Body of pancreas (tissue), 4 donors: ENCODE data around the gene NUP42. TPM values are rescaled to one million over a fixed set of nuclear protein-coding genes. Genes with fewer than 3 reads are reported as not detected.

Source experiments
- ATAC-seq: fragments of 150-250 bp; one replicate; pipeline ENCODE4 v1.9.1; 2016
- DNase-seq, 4 donors: peaks; one replicate each; pipeline ENCODE4 v3.0.0-alpha.2; 2019
- H3K27ac ChIP-seq, 4 donors: fragments of 200-600 bp; sonication (generic); 1 replicate in 3 of 4; 2 replicates in 1 of 4; pipeline versions ENCODE4 v1.5.1 to v1.6.1; 2016 to 2019; ENCODE audit warnings: mild to moderate bottlenecking in 1 of 4, mixed read lengths in 1 of 4, moderate library complexity in 1 of 4
- H3K27me3 ChIP-seq, 2 donors: fragments of 200-600 bp; sonication (generic); one replicate each; pipeline ENCODE4 v1.6.0; 2016; ENCODE audit warnings: mild to moderate bottlenecking in 1 of 2
- H3K36me3 ChIP-seq, 2 donors: fragments of 200-600 bp; sonication (generic); replicated peaks in 1 of 2; 2 replicates each; pipeline ENCODE4 v1.5.1; 2016; ENCODE audit warnings: low read depth in 2 of 2; ENCODE audit not compliant: insufficient read depth in 1 of 2
- H3K4me1 ChIP-seq: fragments of 200-600 bp; sonication (generic); one replicate; pipeline ENCODE4 v1.6.0; 2016
- H3K4me3 ChIP-seq, 2 donors: fragments of 200-600 bp; sonication (generic); 1 replicate in 1 of 2; 2 replicates in 1 of 2; pipeline ENCODE4 v1.5.1; 2016 to 2019
- H3K9me3 ChIP-seq, 3 donors: fragments of 200-600 bp; sonication (generic); 1 replicate in 2 of 3; 2 replicates in 1 of 3; pipeline ENCODE4 v1.5.1; 2016
- POLR2A ChIP-seq, 3 donors: fragments of 450-650 bp; IDR thresholded peaks; one replicate each; pipeline ENCODE4 v1.6.1; 2016; ENCODE audit warnings: antibody characterized with exemption in 3 of 3, mild to moderate bottlenecking in 2 of 3
- WGBS, 2 donors: methylation state at CpG; one replicate each; pipeline ENCODE4 v1.1.5; 2017; 5-methylcytosine and 5-hydroxymethylcytosine counted together
- intact Hi-C: fragments of 100-400 bp; cut with DNase I; formaldehyde crosslinking; loops from one replicate; pipeline ENCODE4 v1.15.1; 2023
- total RNA-seq, 2 donors: library from RNA; depleted of rRNA; stranded (reverse); fragments of >200 nt; gene quantifications; one replicate each; pipeline ENCODE4 v1.1.0, GENCODE V29; 2016
- TF ChIP-seq, protein P1 (sequence below), 7 experiments: fragments of 450-650 bp in 4 of 7; fragments of 200-600 bp in 3 of 7; sonication (generic) in 3 of 7; IDR thresholded peaks; one replicate each; pipeline ENCODE4 v1.5.1; 2016 to 2019; ENCODE audit warnings: antibody characterized with exemption in 7 of 7

The NUP42 gene
- total RNA-seq, 2 donors from 2014 or later, result 9.6 to 31.9 TPM

DNA sequence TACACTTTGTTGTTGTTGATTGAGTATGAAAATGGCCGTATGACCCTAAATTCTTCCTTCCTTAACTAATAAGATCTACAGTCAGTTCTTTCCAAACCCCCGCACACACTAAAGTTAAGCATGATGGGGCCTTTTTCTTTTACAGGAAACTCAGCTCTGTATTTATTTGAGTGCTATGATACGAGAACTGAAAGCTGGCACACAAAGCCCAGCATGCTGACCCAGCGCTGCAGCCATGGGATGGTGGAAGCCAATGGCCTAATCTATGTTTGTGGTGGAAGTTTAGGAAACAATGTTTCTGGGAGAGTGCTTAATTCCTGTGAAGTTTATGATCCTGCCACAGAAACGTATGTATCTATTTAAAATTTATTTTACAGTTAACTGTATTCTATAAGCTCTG lies 14.2 kb upstream of the NUP42 start:
- intact Hi-C loops, result no loop called here
- H3K27me3 ChIP-seq, result no peaks in the 10 kb centered on the region
- no peaks in the 10 kb centered on the region for H3K4me1 ChIP-seq
- no peaks in the 10 kb centered on the region for H3K36me3 ChIP-seq
- no peak overlapping the region for H3K27ac ChIP-seq
- WGBS, 2 donors, result 86 to 89% methylated on average over 5 of the region's 5 CpGs
- no peak for TF ChIP-seq POLR2A (IDR thresholded peaks at IDR 0.05)
- TF ChIP-seq, protein P1, sequence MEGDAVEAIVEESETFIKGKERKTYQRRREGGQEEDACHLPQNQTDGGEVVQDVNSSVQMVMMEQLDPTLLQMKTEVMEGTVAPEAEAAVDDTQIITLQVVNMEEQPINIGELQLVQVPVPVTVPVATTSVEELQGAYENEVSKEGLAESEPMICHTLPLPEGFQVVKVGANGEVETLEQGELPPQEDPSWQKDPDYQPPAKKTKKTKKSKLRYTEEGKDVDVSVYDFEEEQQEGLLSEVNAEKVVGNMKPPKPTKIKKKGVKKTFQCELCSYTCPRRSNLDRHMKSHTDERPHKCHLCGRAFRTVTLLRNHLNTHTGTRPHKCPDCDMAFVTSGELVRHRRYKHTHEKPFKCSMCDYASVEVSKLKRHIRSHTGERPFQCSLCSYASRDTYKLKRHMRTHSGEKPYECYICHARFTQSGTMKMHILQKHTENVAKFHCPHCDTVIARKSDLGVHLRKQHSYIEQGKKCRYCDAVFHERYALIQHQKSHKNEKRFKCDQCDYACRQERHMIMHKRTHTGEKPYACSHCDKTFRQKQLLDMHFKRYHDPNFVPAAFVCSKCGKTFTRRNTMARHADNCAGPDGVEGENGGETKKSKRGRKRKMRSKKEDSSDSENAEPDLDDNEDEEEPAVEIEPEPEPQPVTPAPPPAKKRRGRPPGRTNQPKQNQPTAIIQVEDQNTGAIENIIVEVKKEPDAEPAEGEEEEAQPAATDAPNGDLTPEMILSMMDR (IDR thresholded peaks at IDR 0.05), result no peak
- no peaks in the 10 kb centered on the region for H3K9me3 ChIP-seq
- DNase-seq, result no peak
- no peak for ATAC-seq
- H3K4me3 ChIP-seq, result no peak overlapping the region

DNA sequence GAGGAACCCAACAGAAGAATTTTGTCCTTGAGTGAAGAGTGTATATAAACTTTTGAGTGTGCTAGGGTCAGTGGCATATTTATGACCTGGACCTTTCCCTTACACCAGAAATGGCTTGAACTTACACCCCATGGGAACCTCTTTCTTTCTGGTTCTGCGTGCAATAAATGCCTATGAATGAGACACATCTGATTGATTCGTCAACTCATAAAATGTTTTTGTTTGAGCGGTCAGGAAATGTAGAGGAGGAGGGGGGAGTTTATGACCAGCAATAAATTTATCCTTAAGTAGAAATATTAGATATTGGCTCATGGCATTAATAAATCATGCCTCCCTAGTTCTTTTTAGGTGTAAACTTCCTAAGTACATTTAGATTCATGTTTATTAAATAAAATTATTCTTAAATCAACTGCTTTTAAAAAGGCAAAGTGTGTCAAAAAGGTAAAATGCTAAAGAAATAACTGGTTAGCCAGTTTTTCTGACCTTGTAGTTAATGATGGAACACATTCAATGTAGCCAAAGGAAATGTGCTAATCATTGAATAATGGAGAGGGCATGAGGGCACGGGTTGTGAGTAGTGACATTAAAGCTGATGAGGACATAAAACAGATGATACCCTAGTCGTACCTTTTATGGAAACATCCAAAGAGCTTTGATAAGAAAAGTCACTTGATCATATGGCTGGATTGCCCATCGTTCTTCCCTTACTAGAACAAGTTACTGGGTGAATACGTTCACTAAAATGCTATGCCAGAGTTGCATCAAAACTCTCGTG lies 13.6 kb upstream of the NUP42 start:
- ATAC-seq, result no peak
- no peaks in the 10 kb centered on the region for H3K36me3 ChIP-seq
- 89 to 90% methylated on average over 8 of the region's 8 CpGs for WGBS, 2 donors

DNA sequence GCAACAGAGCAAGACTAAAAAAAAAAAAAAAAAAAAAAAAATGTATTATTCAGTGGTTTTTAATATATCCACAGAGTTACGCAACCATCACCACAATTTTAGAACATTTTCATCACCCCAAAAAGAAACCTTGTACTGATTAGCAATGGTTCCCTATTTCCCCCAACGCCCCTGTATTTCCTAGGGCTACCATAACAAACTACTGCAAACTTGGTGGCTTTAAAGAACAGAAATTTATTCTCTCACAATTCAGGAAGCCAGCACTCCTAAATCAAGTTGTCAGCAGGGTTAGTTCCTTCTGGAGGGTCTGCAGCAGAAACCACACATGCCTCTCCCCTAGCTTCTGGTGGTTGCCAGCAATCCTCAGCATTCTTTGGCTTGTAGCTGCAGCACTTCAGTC lies 5.9 kb upstream of the NUP42 start:
- TF ChIP-seq, protein P1 (IDR thresholded peaks at IDR 0.05), result no peak
- no peak for TF ChIP-seq POLR2A (IDR thresholded peaks at IDR 0.05)
- no peak overlapping the region for H3K4me3 ChIP-seq
- intact Hi-C loops, result loop anchor here (5.0 kb wide), 1 partner anchor 74 kb away; no protein-coding TSS in a partner anchor
- 74 to 98% methylated on average over 2 of the region's 2 CpGs for WGBS, 2 donors
- H3K36me3 ChIP-seq, result no peaks in the 10 kb centered on the region
- H3K27me3 ChIP-seq, result no peaks in the 10 kb centered on the region
- H3K9me3 ChIP-seq, result no peaks in the 10 kb centered on the region
- DNase-seq (peak in 1 of 4 donors; percentile 4), ATAC-seq (no peak)
- no peaks in the 10 kb centered on the region for H3K4me1 ChIP-seq
- H3K27ac ChIP-seq, result no peak overlapping the region

More for the DNA sequence above, 13.6 kb upstream of the NUP42 start:
- Histone ChIP-seq H3K9me3 (no peaks in the 10 kb centered on the region), H3K4me3 (no peak overlapping the region), H3K27me3 (no peaks in the 10 kb centered on the region), H3K27ac (no peak overlapping the region), H3K4me1 (no peaks in the 10 kb centered on the region)
- no peak for TF ChIP-seq POLR2A (IDR thresholded peaks at IDR 0.05)
- TF ChIP-seq, protein P1 (IDR thresholded peaks at IDR 0.05), result no peak
- DNase-seq, result no peak
- intact Hi-C loops, result no loop called here

- H3K9me3 ChIP-seq, result no peaks in the 10 kb centered on the region
- WGBS, 2 donors, result 83 to 96% methylated on average over 20 of the region's 20 CpGs
- no peak for TF ChIP-seq POLR2A (IDR thresholded peaks at IDR 0.05)
- TF ChIP-seq, protein P1 (IDR thresholded peaks at IDR 0.05), result no peak
- H3K27ac ChIP-seq, result no peak overlapping the region
- no peak for ATAC-seq
- no peaks in the 10 kb centered on the region for H3K27me3 ChIP-seq
- H3K4me1 ChIP-seq, result peaks cover 26% of the 10 kb centered on the region
- H3K4me3 ChIP-seq, result no peak overlapping the region
- H3K36me3 ChIP-seq, result peaks cover 0 to 5% of the 10 kb centered on the region in 2 donors
- DNase-seq, result no peak
- intact Hi-C loops, result no loop called here
Measured at GRCh38 chr7:23183279-23184012, 1.6 kb downstream of the NUP42 start.
